ENCODE data around the gene IFT81. TPM values are rescaled to one million over a fixed set of nuclear protein-coding genes. Genes with fewer than 3 reads are reported as not detected.
"Not testable (repeated sequence)": the region's sequence is repeated elsewhere in the genome, so short reads cannot be mapped to it uniquely, and the experiment has no call there.

IFT81 gene
- polyA plus RNA-seq, 1 donor = 61.2 TPM

DNA sequence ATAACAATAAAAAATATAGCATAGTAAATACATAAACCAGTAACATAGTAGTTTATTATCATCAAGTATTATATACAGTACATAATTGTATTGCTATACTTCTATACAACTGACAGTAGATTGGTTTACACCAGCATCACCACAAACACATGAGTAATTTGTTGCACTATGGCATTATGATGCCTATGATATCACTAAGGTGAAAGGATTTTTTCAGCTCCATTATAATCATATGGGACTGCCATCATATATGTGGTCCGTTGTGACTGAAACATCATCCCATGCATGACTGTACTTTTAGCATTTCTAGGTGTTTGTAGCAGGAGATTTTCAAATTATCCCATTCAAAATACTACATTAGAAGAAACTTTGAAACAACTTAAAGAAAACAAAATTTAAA is 77.8 kb downstream of the IFT81 start:
- no peak for DNase-seq

DNA sequence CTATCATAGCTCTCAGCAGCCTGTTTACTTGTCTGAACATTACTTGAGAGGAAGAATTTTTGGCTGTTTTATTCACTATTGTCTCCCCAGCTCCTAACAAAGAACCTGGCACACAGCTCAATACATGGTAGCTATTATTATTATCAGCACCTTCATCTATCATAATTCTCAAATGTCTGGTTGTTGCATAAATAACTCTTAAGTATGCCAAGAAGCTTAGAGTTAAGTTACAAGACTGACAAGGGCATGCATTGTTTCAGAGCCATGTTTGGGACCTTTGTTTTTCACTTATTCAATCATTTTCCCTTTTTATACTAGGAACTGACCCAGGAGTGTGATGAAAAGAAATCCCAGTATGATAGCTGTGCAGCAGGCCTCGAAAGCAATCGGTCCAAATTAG is 79.4 kb downstream of the IFT81 start:
- DNase-seq = no peak

DNA sequence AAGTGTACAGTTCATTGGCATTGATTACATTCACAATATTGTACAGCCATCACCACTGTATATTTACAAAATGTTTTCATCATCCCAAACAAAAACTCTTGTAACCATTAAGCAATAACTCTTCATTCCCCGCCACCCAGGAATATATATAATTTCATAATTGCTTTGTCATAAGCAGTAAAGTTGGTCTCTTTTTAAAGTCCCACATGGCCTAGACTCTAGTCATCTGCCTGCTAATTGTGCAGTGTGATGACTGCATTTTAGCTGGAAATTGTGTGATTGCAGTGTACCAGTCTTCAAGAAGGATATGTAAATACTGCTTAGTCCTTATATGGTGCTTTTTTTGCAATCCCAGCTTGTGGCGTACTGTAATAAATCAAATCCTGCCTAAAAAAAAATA is 81.8 kb downstream of the IFT81 start:
- DNase-seq = no peak

DNA sequence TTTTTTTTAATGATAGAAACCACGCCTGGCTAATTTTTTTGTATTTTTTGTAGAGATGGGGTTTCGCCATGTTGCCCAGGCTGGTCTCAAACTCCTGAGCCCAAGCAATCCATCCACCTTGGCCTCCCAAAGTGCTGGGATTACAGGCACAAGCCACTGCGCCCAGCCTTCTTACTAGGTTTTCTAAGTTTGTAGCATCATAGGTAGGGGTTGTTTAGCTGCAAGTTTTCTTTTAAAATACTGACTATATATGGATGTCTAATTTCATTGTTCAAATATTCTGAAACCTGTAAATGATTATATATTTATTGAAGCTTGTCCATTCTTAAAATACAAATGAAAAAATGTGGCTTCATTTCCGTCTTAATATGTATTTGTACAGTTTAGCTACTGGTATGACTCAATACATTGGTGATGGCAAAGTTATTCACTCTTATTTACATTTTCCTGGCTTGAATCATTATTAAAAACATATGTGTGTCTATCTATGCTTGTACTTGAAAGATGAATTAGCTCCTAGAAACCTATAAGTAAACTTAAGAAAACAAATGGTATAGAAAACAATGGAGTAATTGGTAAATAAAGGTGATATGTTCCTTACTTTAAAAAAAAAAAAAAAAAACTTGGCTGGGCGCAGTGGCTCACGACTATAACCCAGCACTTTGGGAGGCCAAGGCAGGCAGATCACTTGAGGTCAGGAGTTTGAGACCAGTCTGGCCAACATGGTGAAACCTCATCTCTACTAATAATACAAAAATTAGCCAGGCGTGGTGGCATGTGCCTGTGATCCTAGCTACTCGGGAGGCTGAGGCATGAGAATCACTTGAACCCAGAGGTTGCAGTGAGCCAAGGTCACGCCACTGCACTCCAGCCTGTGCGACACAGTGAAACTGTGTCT is 87.7 kb downstream of the IFT81 start:
- DNase-seq = not testable (repeated sequence)

DNA sequence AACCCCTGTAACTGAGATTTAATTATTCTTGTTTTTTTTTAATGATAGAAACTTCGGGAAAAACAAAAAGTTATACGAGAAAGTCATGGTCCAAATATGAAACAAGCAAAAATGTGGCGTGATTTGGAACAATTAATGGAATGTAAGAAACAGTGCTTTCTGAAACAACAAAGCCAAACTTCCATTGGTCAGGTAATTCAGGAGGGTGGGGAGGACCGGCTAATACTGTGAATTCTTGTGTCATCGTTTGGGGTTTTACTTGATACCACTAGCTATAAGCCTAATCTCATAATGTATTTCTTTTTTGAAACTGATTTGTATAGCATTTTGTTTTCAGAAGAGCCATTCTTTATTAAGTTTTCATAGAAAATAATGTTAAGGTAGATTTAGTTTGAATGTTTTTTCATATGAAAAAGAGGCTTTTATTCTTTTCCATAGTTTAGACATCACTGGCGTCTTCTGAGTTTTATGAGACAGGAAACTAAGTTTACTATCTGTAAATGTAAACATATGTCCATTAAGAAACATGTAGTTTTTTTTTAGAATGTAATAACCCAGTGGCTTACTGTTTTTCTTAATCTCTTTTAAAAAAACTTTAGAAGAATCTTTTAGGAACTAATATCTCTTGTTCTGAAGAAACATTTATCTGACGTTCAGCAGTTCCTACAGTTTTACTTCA is 94.0 kb downstream of the IFT81 start:
- DNase-seq = no peak

DNA sequence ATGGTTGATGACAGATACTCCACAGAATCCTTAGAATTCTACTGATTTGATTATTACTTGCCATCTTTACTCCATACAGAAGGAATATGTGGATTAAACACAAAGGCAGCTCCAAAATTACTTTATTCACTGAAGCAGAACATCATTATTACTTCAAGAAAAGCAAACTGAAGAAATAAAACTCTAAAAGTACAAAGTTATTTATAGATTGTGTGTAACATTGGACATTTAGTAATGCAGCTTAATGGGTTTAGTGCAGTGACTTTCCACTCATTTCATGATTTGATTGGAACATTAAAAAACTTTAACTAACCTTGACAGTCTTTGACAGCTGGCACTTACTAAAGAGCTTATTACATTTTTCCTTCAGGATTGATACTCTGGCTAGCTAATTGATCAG is 97.9 kb downstream of the IFT81 start:
- no peak for DNase-seq

DNA sequence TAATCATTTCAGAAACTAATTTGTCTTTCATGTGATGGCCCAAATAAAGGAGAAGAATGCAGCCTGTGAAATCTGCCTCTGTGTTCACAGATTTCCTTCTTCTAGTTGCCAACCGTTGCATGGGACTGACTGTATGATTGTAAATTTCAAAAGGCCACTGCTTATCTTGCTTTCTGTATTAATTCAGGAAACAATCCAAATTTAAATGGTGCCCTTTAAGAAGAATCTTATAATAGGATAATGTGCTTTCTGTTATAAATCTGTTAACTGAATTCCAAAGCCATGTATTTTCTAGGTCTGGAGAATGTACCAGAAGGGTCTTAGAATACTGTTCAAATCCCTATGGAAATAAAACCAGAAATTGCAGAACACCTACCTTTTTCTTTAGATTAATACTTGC is 98.3 kb downstream of the IFT81 start:
- no peak for DNase-seq

DNA sequence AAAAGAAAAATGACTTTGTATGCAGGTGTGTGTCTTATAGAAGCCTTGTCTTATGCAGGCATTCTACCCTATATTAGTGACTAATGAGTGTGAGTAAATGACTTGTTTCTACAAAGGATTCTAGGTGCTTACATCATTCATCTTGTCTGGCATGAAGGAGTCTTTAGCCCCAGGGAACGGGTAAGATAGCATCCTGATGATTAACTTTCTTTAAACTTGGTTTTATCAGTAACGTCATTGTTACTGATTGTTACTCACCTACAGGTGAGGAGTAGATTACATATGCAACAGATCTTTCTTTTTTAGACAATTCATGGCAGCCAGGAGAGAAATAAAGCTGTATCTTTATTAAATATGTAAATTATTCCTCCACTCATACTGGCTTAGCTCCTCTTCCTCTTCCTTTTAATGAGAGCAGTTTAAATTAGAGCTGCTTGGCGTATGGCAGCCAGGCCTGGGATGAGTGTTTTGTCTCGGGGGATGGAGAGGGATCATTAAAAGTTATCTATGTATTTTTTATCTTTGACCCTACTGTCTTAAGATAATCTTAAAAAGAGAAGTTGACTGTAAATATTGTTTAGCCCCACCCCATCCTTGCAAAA is 99.7 kb downstream of the IFT81 start:
- no peak for DNase-seq

DNA sequence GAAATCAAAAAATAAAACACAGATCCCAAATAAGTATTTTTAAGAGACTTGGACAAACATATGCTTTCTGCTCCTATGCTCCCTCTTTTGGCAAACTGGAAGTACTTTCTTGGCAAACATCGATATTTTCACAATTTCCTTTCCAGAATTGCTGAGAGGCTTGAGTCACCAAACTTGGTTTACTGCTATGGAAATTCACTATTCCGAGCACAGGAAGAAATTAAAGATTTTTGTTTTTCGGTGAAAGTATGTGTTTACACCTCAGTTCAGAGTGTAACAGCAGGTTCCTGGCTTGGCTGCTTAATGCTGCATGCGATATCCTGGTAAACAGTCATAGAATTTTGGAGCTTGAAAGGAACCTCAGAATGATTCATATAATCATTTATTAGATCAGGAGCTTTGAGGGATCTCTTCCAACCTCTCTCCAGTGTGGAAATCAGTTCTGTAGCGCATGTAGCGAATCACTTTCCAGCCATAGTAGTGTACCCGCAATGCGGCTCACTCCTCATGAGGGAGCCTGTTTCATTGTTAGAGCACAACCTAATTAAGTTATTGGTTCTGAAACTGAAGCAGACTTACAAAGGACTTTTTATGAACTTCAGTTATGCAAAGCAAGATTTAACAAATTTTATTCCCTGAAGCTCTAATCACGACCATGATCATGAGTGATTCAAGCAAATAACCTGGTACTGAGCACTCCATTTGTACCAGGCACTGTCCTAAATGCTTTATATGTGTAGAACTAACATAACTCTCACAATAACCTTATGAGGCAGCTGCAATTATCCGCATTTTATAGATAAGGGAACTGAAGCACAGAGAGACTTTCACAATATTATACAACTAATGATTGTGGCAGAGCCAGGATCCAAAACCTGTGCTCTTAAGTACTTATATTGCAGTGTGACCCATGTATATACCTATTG is 100.5 kb downstream of the IFT81 start:
- DNase-seq = no peak

DNA sequence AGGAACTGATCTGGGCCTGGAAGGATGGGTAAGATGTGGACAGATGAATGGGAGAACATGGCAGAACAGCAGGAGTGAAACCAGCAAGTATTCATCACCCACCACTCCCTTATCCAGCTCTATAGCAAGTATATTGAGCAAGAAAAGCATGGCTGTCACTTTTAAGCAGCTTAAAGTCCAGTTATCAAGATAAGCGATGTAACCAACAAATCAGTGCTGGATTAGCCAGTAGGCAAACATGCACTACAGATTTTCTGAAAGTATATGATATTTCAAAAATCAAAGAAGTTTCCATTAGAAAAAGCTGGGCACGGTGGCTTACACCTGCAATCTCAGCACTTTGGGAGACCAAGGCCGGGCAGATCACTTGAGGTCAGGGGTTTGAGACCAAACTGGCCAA is 103.0 kb downstream of the IFT81 start:
- DNase-seq = no peak

DNA sequence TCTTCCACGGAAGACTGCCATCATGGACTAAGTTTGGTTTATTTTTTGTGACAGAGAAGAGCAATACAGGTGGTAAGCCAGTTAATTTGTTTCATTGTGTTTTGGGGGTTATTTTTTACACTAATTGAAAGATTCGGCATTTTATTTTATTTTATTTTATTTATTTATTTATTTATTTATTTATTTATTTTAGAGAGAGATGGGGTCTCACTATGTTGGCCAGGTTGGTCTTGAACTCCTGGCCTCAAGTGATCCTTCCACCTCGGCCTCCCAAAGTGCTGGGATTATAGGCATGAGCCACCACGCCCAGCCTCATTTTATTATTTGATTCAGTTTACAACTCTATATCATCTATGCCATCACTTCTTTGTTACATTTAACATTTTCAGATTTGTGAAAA is 104.2 kb downstream of the IFT81 start:
- DNase-seq = not testable (repeated sequence)

DNA sequence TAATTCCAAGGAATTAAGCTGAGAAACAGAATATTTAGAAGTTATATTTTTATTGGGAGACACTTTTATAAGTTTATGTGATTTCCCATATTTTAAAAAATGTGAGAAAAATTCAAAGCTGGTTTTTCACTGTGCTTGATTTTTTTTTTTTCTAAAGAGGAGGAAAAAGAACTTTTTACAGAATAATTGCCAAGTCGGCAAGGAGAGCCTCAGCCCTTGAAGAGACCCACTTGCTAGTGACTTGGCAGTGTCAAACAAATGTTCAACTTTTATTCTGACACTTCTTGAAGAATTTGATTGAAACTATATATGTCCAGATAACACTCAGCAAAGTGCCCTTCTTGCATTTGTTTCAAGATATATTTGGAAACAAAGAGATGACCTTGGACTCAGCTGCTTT is 104.6 kb downstream of the IFT81 start:
- DNase-seq = no peak

DNA sequence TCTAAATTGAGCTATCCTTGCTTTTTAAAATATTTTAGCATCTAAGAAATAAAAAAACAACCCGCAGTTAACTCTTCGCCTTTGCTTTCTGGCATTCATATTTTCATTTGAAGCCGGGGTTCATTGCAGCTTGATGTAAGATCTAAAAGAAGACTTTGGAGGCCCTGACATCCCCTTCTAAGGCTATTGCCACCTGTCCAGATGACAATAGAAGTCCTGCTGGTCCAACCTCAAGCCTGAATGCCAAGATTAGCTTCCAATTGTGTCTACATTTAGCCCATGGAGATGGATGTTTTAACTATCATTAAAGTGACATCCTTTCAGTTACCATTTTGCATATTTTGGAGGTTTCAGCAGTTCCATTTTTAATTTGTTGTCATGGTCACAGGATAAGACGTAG is 105.3 kb downstream of the IFT81 start:
- no peak for DNase-seq

DNA sequence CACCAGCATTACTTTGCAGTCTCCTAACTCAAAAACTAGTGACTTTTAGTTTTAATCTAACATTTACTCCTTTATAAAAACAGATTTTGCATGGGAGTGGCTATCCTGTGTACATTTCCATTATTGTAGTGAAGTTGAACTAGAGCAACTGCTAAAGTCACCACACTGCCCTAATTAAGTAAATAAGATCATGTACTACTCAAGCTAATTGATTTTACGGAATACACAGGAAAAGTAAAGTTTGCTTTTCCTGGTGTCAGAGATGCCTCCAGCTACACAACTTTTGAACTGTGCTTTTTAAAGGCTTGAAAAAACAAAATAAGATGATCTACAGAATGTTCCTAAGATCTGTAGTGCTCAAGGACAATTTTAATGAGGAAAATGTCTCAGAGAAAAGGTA is 106.5 kb downstream of the IFT81 start:
- no peak for DNase-seq

DNA sequence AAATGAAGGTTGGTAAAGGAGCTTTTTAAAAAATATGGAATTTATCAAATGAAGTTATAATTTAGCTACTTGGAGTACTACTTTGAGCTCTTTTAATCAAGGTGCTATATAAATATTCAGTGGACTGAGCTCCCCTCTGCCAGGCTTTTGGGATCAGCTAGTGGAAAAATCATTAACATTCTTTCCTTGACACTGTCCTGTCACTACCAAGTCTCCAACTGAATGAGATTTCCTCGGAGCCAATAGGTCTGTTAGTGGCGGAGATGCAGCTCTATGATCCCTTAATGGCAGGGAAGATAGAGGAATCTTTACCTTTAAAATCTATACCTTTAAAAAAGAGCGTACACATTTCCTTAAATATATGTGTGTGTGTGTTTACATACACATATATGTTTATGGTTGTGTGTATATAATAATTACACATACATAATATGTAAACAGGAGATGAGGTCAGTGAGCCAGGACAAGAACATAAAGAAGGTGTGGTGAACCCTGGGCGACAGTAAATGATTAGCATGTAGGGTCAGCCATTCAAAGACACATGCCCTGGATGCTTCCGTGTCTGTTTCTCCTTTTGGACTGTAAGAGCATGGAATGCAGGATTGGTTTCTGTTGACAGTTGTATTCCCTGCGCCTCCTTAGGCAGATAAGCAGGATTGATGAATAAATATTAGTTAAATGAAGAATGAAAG is 109.2 kb downstream of the IFT81 start:
- no peak for DNase-seq

DNA sequence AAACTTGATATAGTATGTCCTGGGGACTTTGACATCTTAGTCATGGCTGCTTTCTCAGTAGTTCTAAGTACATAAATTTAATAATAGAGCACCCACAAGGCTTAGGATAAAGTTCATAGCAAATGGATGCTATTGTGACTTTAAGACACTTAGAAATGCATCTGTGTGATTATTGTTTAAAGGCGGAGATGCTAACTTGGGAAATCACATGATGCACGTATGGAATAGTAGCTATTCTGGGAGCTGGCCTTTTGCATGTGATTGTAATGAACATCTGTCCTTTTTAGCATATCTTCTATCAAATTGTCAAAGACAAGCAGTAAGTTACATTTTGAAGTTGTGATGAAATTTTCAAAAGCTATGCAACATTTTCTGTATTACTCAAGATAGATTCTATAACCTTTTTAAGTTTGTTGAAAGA is 110.2 kb downstream of the IFT81 start:
- DNase-seq = no peak

DNA sequence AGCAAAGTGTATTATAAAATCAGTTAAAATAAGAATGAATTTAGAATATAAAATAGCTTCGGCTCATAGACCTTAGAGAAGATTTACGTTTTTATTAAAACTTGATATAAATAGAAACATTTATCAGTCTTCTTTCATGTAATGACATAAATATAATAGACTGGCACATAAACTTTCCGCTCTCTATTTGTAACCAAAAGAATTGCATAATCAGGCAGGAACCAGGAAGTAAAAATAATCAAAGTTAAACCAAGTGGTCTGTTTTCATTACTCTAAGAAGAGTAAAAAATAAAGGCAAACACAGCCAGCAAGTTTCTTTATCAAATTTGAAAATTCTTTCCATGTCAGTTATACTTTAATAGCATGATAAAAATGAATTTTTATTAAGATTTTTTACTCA is 110.6 kb downstream of the IFT81 start:
- DNase-seq = no peak

DNA sequence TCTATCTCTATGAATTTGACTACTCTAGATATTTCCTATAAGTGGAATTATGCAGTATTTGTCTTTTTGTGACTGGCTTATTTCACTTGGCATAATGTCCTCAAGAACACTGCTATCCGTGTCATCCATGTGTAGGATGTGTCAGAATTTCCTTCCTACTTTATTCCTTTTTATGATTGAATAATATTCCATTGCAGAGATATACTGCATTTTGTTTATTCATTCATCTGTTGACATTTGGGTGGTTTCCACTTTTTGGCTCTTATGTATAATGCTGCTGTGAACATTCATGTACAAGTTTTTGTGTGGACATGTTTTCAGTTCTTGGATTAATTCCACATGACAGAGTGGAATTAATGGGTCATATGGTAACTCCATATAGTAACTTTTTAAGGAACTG is 111.2 kb downstream of the IFT81 start:
- DNase-seq = no peak

DNA sequence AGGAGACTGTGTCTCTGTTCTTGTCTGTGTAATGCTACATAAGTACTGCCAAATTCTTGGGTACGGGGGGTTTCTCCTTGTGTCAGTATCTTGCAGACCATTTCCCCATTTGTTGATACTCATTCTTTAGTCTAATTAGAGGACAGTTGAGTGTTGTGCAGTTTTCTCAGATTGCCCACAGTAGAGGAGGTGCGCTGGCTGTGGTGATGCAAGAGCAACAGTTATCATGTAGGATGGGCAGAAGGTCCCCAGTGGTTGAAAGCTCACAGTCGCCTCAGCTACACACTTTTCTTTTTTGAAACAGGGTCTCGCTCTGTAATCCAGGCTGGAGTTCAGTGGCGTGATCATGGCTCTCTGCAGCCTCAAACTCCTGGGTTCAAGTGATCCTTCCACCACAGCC is 119.1 kb downstream of the IFT81 start:
- no peak for DNase-seq

DNA sequence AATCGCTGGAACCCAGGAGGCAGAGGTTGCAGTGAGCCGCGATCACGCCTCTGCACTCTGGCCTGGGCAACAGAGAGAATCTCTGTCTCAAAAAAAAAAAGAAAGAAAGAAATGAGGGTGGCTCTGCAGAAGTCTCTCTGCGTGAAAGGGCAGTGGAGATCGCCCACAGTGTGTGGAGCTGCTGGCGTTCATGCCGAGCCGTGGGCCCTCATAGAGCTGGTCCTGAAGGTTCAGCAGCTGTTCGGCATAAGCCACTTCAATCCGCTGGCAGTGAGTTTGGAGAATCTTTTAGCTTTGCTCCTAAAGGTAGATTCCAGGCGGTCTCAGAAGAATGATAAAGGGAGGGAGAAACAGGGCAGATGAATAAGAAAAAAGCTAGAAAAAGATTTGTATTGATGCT is 120.2 kb downstream of the IFT81 start:
- no peak for DNase-seq

DNA sequence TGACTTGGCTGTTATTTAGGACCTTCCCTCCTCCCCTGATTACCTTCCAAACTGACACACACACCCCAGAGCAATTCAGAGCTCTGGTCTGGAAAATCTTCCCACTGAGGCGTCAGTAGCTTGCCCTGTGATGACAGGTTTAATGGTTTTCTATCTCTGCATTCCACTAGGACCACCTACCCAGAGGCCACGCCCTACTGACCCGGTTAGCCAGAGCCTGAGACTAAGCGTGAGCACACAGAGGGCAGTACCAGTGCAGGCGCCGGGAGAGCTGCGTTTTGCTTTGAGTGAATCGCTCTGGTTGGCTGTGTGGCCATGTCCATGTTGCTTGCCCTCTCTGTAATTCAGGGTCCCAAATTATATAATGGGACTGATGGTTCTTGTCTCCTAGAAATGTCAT is 120.7 kb downstream of the IFT81 start:
- DNase-seq = no peak

DNA sequence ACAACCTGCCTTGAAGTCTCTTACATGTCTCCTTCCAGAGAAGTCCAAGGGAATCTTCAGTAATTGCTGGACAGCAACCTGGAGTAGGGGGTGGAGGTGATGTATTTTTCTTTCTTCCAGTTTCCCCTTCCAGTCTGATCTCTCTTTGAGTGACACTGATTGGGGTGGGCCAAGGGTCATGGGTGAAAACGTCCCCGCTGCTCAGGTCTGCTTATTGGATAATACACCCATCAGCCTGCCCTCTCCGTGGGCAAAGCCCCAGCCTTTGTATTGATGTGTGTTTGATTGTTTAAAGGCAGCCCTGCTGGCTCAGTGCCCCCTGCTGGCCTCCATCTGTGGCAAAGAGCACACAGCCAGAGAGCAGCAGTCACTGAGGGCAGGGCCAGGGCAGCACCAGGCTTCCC is 121.2 kb downstream of the IFT81 start:
- DNase-seq = no peak

Measured in left kidney (tissue), 2 donors.